B cell (primary cell): ENCODE measurements around the gene SPART. TPM values are rescaled to one million over a fixed set of nuclear protein-coding genes. Genes with fewer than 3 reads are reported as not detected.

Source experiments
- ATAC-seq: fragments of 200-7000 bp; cut with Tn5 transposase; one replicate; pipeline ENCODE4 v1.10.0; 2021; ENCODE audit warnings: low read depth, mild to moderate bottlenecking, moderate number of reproducible peaks, moderate library complexity
- CTCF ChIA-PET: fragments of 350-600 bp; sonication (Branson Sonifier 250); formaldehyde crosslinking; loops from one replicate; lab custom pipeline; 2021; ENCODE audit warnings: antibody characterized with exemption, inconsistent platforms; lab: Charles Lee
- POLR2A ChIA-PET: fragments of 350-600 bp; sonication (Branson Sonifier 250); formaldehyde crosslinking; loops from one replicate; lab custom pipeline; 2021; ENCODE audit warnings: antibody characterized with exemption; lab: Charles Lee
- DNase-seq: peaks from one replicate; pipeline ENCODE4 v3.0.0; 2013
- H2AFZ ChIP-seq: 2 replicates; pipeline ENCODE4 v1.6.1; 2012; ENCODE audit warnings: mild to moderate bottlenecking, low read depth, low read length; ENCODE audit not compliant: insufficient read depth, poor library complexity, severe bottlenecking
- H3K27ac ChIP-seq, 2 donors: 1 replicate in 1 of 2; 2 replicates in 1 of 2; pipeline ENCODE4 v1.5.1; 2012 to 2013; ENCODE audit warnings: low read length in 2 of 2, mild to moderate bottlenecking in 2 of 2, moderate library complexity in 1 of 2
- H3K27me3 ChIP-seq, 4 experiments: fragments of 200-600 bp in 1 of 4; sonication (generic) in 1 of 4; replicated peaks in 1 of 4; 1 replicate in 2 of 4; 2 replicates in 2 of 4; pipeline versions ENCODE4 v1.6.1 to v1.7.0; 2013 to 2016; ENCODE audit warnings: low read length in 3 of 4, mild to moderate bottlenecking in 2 of 4, mixed read lengths in 1 of 4, moderate library complexity in 1 of 4; ENCODE audit not compliant: insufficient read depth in 4 of 4, control insufficient read depth in 3 of 4; ENCODE audit errors: control extremely low read depth in 1 of 4
- H3K36me3 ChIP-seq, 2 experiments: replicated peaks in 1 of 2; 1 replicate in 1 of 2; 2 replicates in 1 of 2; pipeline versions ENCODE4 v1.6.1 to v1.7.1; 2013; ENCODE audit warnings: low read length in 1 of 2; ENCODE audit not compliant: insufficient read depth in 2 of 2, control insufficient read depth in 1 of 2; ENCODE audit errors: control extremely low read depth in 1 of 2, extremely low read depth in 1 of 2
- H3K4me1 ChIP-seq, 2 donors: fragments of 200-600 bp in 1 of 2; sonication (generic) in 1 of 2; 1 replicate in 1 of 2; 2 replicates in 1 of 2; pipeline versions ENCODE4 v1.5.1 to v1.6.1; 2013 to 2017; ENCODE audit warnings: low read length in 2 of 2; ENCODE audit not compliant: control insufficient read depth in 2 of 2, insufficient read depth in 2 of 2
- H3K4me2 ChIP-seq: replicated peaks from 2 replicates; pipeline ENCODE3; 2012; ENCODE audit warnings: mild to moderate bottlenecking, low read depth, low read length; ENCODE audit not compliant: poor library complexity, severe bottlenecking
- H3K4me3 ChIP-seq, 5 experiments: fragments of 200-600 bp in 1 of 5; sonication (generic) in 1 of 5; 1 replicate in 3 of 5; 2 replicates in 2 of 5; pipeline versions ENCODE4 v1.5.1 to v1.7.0; 2011 to 2016; ENCODE audit warnings: low read length in 4 of 5, mild to moderate bottlenecking in 4 of 5, low read depth in 2 of 5, control low read depth in 1 of 5, moderate library complexity in 1 of 5; ENCODE audit not compliant: insufficient read depth in 1 of 5; ENCODE audit errors: control extremely low read depth in 1 of 5, extremely low read depth in 1 of 5
- H3K79me2 ChIP-seq: fragments of 200-600 bp; sonication (generic); one replicate; pipeline ENCODE4 v1.6.0; 2016; ENCODE audit warnings: low read length; ENCODE audit not compliant: control insufficient read depth, insufficient read depth
- H3K9ac ChIP-seq: fragments of 200-600 bp; sonication (generic); 2 replicates; pipeline ENCODE4 v1.6.1; 2017; ENCODE audit warnings: mild to moderate bottlenecking, low read length, moderate library complexity
- H3K9me3 ChIP-seq, 3 donors: one replicate each; pipeline versions ENCODE4 v1.6.1 to v1.7.1; 2013; ENCODE audit warnings: low read length in 2 of 3; ENCODE audit not compliant: control insufficient read depth in 2 of 3, insufficient read depth in 1 of 3; ENCODE audit errors: control extremely low read depth in 1 of 3
- H4K20me1 ChIP-seq: 2 replicates; pipeline ENCODE4 v1.6.0; 2012; ENCODE audit warnings: mild to moderate bottlenecking, low read length; ENCODE audit not compliant: insufficient read depth, control insufficient read depth, poor library complexity, severe bottlenecking
- H3K27ac Mint-ChIP-seq: one replicate; pipeline ENCODE4 v1.8.0; 2021; ENCODE audit warnings: mixed read lengths
- H3K27me3 Mint-ChIP-seq: one replicate; pipeline ENCODE4 v1.8.0; 2021; ENCODE audit warnings: mixed read lengths
- H3K4me1 Mint-ChIP-seq: one replicate; pipeline ENCODE4 v1.8.0; 2021; ENCODE audit warnings: mixed read lengths
- H3K4me3 Mint-ChIP-seq: one replicate; pipeline ENCODE4 v1.8.0; 2021; ENCODE audit warnings: mixed read lengths
- H3K9me3 Mint-ChIP-seq: one replicate; pipeline ENCODE4 v1.8.0; 2022; ENCODE audit warnings: mixed read lengths; ENCODE audit not compliant: insufficient read depth
- CTCF ChIP-seq: fragments of 200-600 bp; IDR thresholded peaks from one replicate; pipeline ENCODE4 v1.8.0; 2022; ENCODE audit warnings: antibody characterized with exemption, mild to moderate bottlenecking
- EZH2 ChIP-seq: IDR thresholded peaks from 2 replicates; pipeline ENCODE4 v1.6.1; 2012; ENCODE audit warnings: borderline replicate concordance, low read depth, mild to moderate bottlenecking, moderate library complexity, low read length; ENCODE audit not compliant: insufficient read depth, poor library complexity, severe bottlenecking
- WGBS: methylation state at CpG from one replicate; pipeline ENCODE4 v1.1.5; 2013; ENCODE audit warnings: missing lambda C conversion rate; ENCODE audit not compliant: insufficient coverage; 5-methylcytosine and 5-hydroxymethylcytosine counted together
- intact Hi-C: fragments of 100-400 bp; cut with micrococcal nuclease; formaldehyde crosslinking; loops from one replicate; pipeline ENCODE4 v1.10.0; 2022
- polyA plus RNA-seq: library from polyadenylated mRNA; depleted of rRNA; stranded (reverse); fragments of >200 nt; gene quantifications from 2 replicates; pipeline ENCODE4 v1.2.3, GENCODE V29; 2012
- total RNA-seq, 2 donors: library from RNA; stranded (reverse); fragments of 120-200 nt in 1 of 2; gene quantifications; 1 replicate in 1 of 2; 2 replicates in 1 of 2; pipeline versions ENCODE4 v1.2.3 to v1.2.4, GENCODE V29; 2013 to 2022

Gene SPART
- total and polyA plus RNA-seq, 2 donors (not counting 1 experiment from before 2014, with no cell fraction given) = 10.1 to 20.8 TPM

GRCh38 chr13:36357231-36357630, 11.0 kb upstream of the SPART start:
- Histone ChIP-seq H3K27me3 (peaks cover 0 to 2% (median 0%) of the 10 kb centered on the region in 4 experiments), H3K4me3 (no peak overlapping the region), H3K36me3 (no peaks in the 10 kb centered on the region), H2AFZ (no peak overlapping the region), H3K9me3 (no peaks in the 10 kb centered on the region), H4K20me1 (no peaks in the 10 kb centered on the region), H3K9ac (no peak overlapping the region), H3K79me2 (no peaks in the 10 kb centered on the region), H3K27ac (no peak overlapping the region), H3K4me2 (no peak overlapping the region), H3K4me1 (no peaks in the 10 kb centered on the region)
- H3K27ac Mint-ChIP-seq = no peak overlapping the region
- TF ChIP-seq CTCF (no peak), EZH2 (no peak)
- no peak overlapping the region for H3K4me3 Mint-ChIP-seq
- H3K9me3 Mint-ChIP-seq = no peaks in the 10 kb centered on the region
- no peaks in the 10 kb centered on the region for H3K4me1 Mint-ChIP-seq
- no peaks in the 10 kb centered on the region for H3K27me3 Mint-ChIP-seq
- no peak for DNase-seq
- ChIA-PET POLR2A (no interaction called here), CTCF (no interaction called here)
- intact Hi-C loops = no loop called here
- WGBS = 55% methylated on average over 3 of the region's 4 CpGs
- no peak for ATAC-seq

GRCh38 chr13:36356058-36356457, 9.9 kb upstream of the SPART start:
- ChIA-PET POLR2A (no interaction called here), CTCF (interaction anchor here (1.8 kb wide), 1 partner anchor 9 kb away, joined by 6 read pairs; no protein-coding TSS in a partner anchor)
- Histone ChIP-seq H3K9ac (no peak overlapping the region), H3K4me1 (no peaks in the 10 kb centered on the region), H3K36me3 (no peaks in the 10 kb centered on the region), H3K9me3 (no peaks in the 10 kb centered on the region), H3K4me3 (no peak overlapping the region), H3K27ac (no peak overlapping the region), H3K27me3 (peaks cover 0 to 2% (median 0%) of the 10 kb centered on the region in 4 experiments), H2AFZ (no peak overlapping the region), H3K79me2 (no peaks in the 10 kb centered on the region), H3K4me2 (no peak overlapping the region), H4K20me1 (no peaks in the 10 kb centered on the region)
- H3K4me3 Mint-ChIP-seq = no peak overlapping the region
- WGBS = no CpG with 5 or more reads among the region's 7 CpGs
- no peaks in the 10 kb centered on the region for H3K27me3 Mint-ChIP-seq
- ATAC-seq (no peak), DNase-seq (no peak)
- intact Hi-C loops = no loop called here
- no peak overlapping the region for H3K27ac Mint-ChIP-seq
- TF ChIP-seq EZH2 (no peak), CTCF (no peak)
- no peaks in the 10 kb centered on the region for H3K4me1 Mint-ChIP-seq
- H3K9me3 Mint-ChIP-seq = no peaks in the 10 kb centered on the region
